ENCODE measurements around the gene GTF2H1. TPM values are rescaled to one million over a fixed set of nuclear protein-coding genes. Genes with fewer than 3 reads are reported as not detected.
"Not testable (repeated sequence)": the region's sequence is repeated elsewhere in the genome, so short reads cannot be mapped to it uniquely, and the experiment has no call there.

Gene GTF2H1
- total and polyA plus RNA-seq, 10 donors = 18.1 to 65.4 (median 49.6) TPM

GRCh38 chr11:18407400-18407799, 85.0 kb downstream of the GTF2H1 start:
- intact Hi-C loops (cut with DNase I; ENCODE audit: low total_unique reads); H3K27ac ChIP-seq: not testable (repeated sequence)

GRCh38 chr11:18408558-18409291, 86.4 kb downstream of the GTF2H1 start:
- Histone ChIP-seq H3K27me3 (replicated peaks in 1 of 7) (no peaks in the 10 kb centered on the region), H3K4me1 (peaks cover 0 to 10% (median 0%) of the 10 kb centered on the region in 6 donors), H3K27ac (no peak overlapping the region), H3K36me3 (peaks cover 11 to 56% (median 53%) of the 10 kb centered on the region in 6 donors), H3K4me3 (no peak overlapping the region), H3K9me3 (no peaks in the 10 kb centered on the region)
- TF ChIP-seq POLR2AphosphoS5 (IDR thresholded peaks at IDR 0.05) (peak in 1 of 3 donors; percentile 50), POLR2A (IDR thresholded peaks at IDR 0.05) (no peak), CTCF (IDR thresholded peaks at IDR 0.05 in 8 of 11, conservative IDR thresholded peaks at IDR 0.05 in 3 of 11) (no peak)
- intact Hi-C loops (cut with DNase I; ENCODE audit: low total_unique reads) = no loop called here
- WGBS, 5 donors = 93 to 96% (median 95%) methylated on average over 9 of the region's 9 CpGs
- DNase-seq = no peak

More at GRCh38 chr11:18407400-18407799, 85.0 kb downstream of the GTF2H1 start:
- not testable (repeated sequence) for H3K27me3 ChIP-seq (replicated peaks in 1 of 7); H3K4me3 ChIP-seq; DNase-seq; H3K9me3 ChIP-seq; H3K4me1 ChIP-seq
- H3K36me3 ChIP-seq = peaks cover 11 to 69% (median 66%) of the 10 kb centered on the region in 6 donors
- 82 to 98% (median 89%) methylated on average over 3 of the region's 3 CpGs for WGBS, 5 donors
- peak in 1 of 3 donors; percentile 8 for TF ChIP-seq POLR2AphosphoS5 (IDR thresholded peaks at IDR 0.05)

GRCh38 chr11:18416459-18416858, 94.1 kb downstream of the GTF2H1 start:
- DNase-seq = no peak
- TF ChIP-seq POLR2AphosphoS5 (IDR thresholded peaks at IDR 0.05) (no peak), CTCF (IDR thresholded peaks at IDR 0.05 in 8 of 11, conservative IDR thresholded peaks at IDR 0.05 in 3 of 11) (no peak), POLR2A (IDR thresholded peaks at IDR 0.05) (no peak)
- 76 to 94% (median 84%) methylated on average over 3 of the region's 3 CpGs for WGBS, 5 donors
- Histone ChIP-seq H3K27me3 (replicated peaks in 1 of 7) (no peaks in the 10 kb centered on the region), H3K4me3 (no peak overlapping the region), H3K9me3 (no peaks in the 10 kb centered on the region), H3K27ac (no peak overlapping the region), H3K4me1 (peaks cover 0 to 10% (median 0%) of the 10 kb centered on the region in 6 donors), H3K36me3 (no peaks in the 10 kb centered on the region)
- intact Hi-C loops (cut with DNase I; ENCODE audit: low total_unique reads) = no loop called here

Small RNA genes within 50 kb of the gene (microRNA-seq; reads per million reads assigned to microRNA genes)
- 0 to 0.28 (median 0) reads per million in 3 donors for gene MIR3159

Small RNA genes within 50 kb of the gene (small RNA-seq; reads per million reads assigned to genes)
- 0.23 to 1.1 (median 0.53) reads per million in 4 donors for gene MIR3159

Other genes with a start within 250 kb of the GTF2H1 start
- gene SAAL1, start 216.5 kb upstream of the GTF2H1 start, total RNA-seq = 10 to 100 TPM; 13.4 to 26.9 (median 15.5) TPM
- 10 to 100 TPM; 12.7 to 17.5 (median 12.9) TPM for gene SAAL1, start 216.5 kb upstream of the GTF2H1 start, polyA plus RNA-seq
- not detected for gene MRGPRX3, start 190.0 kb upstream of the GTF2H1 start, total RNA-seq
- gene MRGPRX3, start 190.0 kb upstream of the GTF2H1 start, polyA plus RNA-seq = not detected
- not detected for gene MRGPRX4, start 149.7 kb upstream of the GTF2H1 start, total RNA-seq
- not detected for gene MRGPRX4, start 149.7 kb upstream of the GTF2H1 start, polyA plus RNA-seq
- gene SAA4, start 85.8 kb upstream of the GTF2H1 start, total RNA-seq = not detected
- under 1 TPM in 1 of 3 donors, not detected in 2; 0.22 TPM for gene SAA4, start 85.8 kb upstream of the GTF2H1 start, polyA plus RNA-seq
- gene SAA2, start 73.9 kb upstream of the GTF2H1 start, total RNA-seq = 1 to 10 TPM in 1 of 7 donors, under 1 TPM in 1, not detected in 5; 0.49 to 3.2 TPM
- 10 to 100 TPM in 1 of 3 donors, under 1 TPM in 2; 0.19 to 13.1 (median 0.50) TPM for gene SAA2, start 73.9 kb upstream of the GTF2H1 start, polyA plus RNA-seq
- gene SAA1, start 56.3 kb upstream of the GTF2H1 start, total RNA-seq = 1 to 10 TPM in 5 of 7 donors, not detected in 2; 1.0 to 5.6 (median 2.7) TPM
- gene SAA1, start 56.3 kb upstream of the GTF2H1 start, polyA plus RNA-seq = 10 to 100 TPM in 2 of 3 donors, 1 to 10 TPM in 1; 5.4 to 84.3 (median 69.3) TPM
- 10 to 100 TPM; 25.9 to 35.7 (median 30.0) TPM for gene HPS5, start 427 bp upstream of the GTF2H1 start, total RNA-seq
- gene HPS5, start 427 bp upstream of the GTF2H1 start, polyA plus RNA-seq = 10 to 100 TPM; 10.3 to 14.1 (median 11.1) TPM
- 100 to 1,000 TPM; 221 to 415 (median 286) TPM for gene LDHA, start 72.0 kb downstream of the GTF2H1 start, total RNA-seq
- 100 to 1,000 TPM; 139 to 260 (median 206) TPM for gene LDHA, start 72.0 kb downstream of the GTF2H1 start, polyA plus RNA-seq
- under 1 TPM in 1 of 7 donors, not detected in 6; 0.84 TPM for gene LDHC, start 89.8 kb downstream of the GTF2H1 start, total RNA-seq
- 1 to 10 TPM in 1 of 3 donors, under 1 TPM in 1, not detected in 1; 0.93 to 1.1 TPM for gene LDHC, start 89.8 kb downstream of the GTF2H1 start, polyA plus RNA-seq
- not detected for gene LDHAL6A, start 133.3 kb downstream of the GTF2H1 start, total RNA-seq
- gene LDHAL6A, start 133.3 kb downstream of the GTF2H1 start, polyA plus RNA-seq = under 1 TPM in 1 of 3 donors, not detected in 2; 0.02 TPM
- gene TSG101, start 204.4 kb downstream of the GTF2H1 start, total RNA-seq = 10 to 100 TPM; 41.5 to 95.1 (median 52.1) TPM
- gene TSG101, start 204.4 kb downstream of the GTF2H1 start, polyA plus RNA-seq = 10 to 100 TPM; 25.4 to 39.4 (median 34.4) TPM